ENCODE results near the gene IL4R. TPM values are rescaled to one million over a fixed set of nuclear protein-coding genes. Genes with fewer than 3 reads are reported as not detected.

Gene IL4R
- total and polyA plus RNA-seq, 7 donors, result 2.1 to 9.6 (median 6.5) TPM

GRCh38 chr16:27335349-27336053 is 21.7 kb downstream of the IL4R start:
- Histone ChIP-seq H3K4me1 (peaks cover 1% of the 10 kb centered on the region), H3K27ac (no peak overlapping the region), H3K36me3 (ENCODE audit: insufficient read depth in 1 of 2, low read depth in 1 of 2) (peaks cover 0 to 15% of the 10 kb centered on the region in 2 donors), H3K4me3 (no peak overlapping the region), H3K27me3 (ENCODE audit: insufficient read depth in 3 of 3, low read length in 2 of 3) (no peaks in the 10 kb centered on the region), H3K9me3 (no peaks in the 10 kb centered on the region)
- ATAC-seq (no peak), DNase-seq (no peak)
- WGBS, 3 donors, result 83 to 89% (median 84%) methylated on average over 7 of the region's 7 CpGs
- intact Hi-C loops (cut with DNase I), result no loop called here
- TF ChIP-seq CTCF (IDR thresholded peaks at IDR 0.05), result no peak

GRCh38 chr16:27337024-27337423 is 23.2 kb downstream of the IL4R start:
- no peak for TF ChIP-seq CTCF (IDR thresholded peaks at IDR 0.05)
- Histone ChIP-seq H3K27me3 (ENCODE audit: insufficient read depth in 3 of 3, low read length in 2 of 3) (no peaks in the 10 kb centered on the region), H3K27ac (no peak overlapping the region), H3K36me3 (ENCODE audit: insufficient read depth in 1 of 2, low read depth in 1 of 2) (peaks cover 0 to 19% of the 10 kb centered on the region in 2 donors), H3K4me1 (no peaks in the 10 kb centered on the region), H3K4me3 (no peak overlapping the region), H3K9me3 (no peaks in the 10 kb centered on the region)
- ATAC-seq (no peak), DNase-seq (no peak)
- intact Hi-C loops (cut with DNase I), result no loop called here
- 91 to 96% (median 94%) methylated on average over 6 of the region's 6 CpGs for WGBS, 3 donors

- Histone ChIP-seq H3K36me3 (ENCODE audit: insufficient read depth in 1 of 2, low read depth in 1 of 2) (peaks cover 0 to 27% of the 10 kb centered on the region in 2 donors), H3K4me1 (no peaks in the 10 kb centered on the region), H3K27me3 (ENCODE audit: insufficient read depth in 3 of 3, low read length in 2 of 3) (no peaks in the 10 kb centered on the region), H3K9me3 (no peaks in the 10 kb centered on the region), H3K27ac (no peak overlapping the region), H3K4me3 (no peak overlapping the region)
- WGBS, 3 donors, result 96 to 97% (median 96%) methylated on average over 4 of the region's 4 CpGs
- TF ChIP-seq CTCF (IDR thresholded peaks at IDR 0.05), result no peak
- no peak for DNase-seq
- intact Hi-C loops (cut with DNase I), result no loop called here
- no peak for ATAC-seq
Measured at GRCh38 chr16:27339180-27339579, 25.4 kb downstream of the IL4R start.

- Histone ChIP-seq H3K4me3 (no peak overlapping the region), H3K9me3 (no peaks in the 10 kb centered on the region), H3K4me1 (no peaks in the 10 kb centered on the region), H3K27ac (no peak overlapping the region), H3K36me3 (ENCODE audit: insufficient read depth in 1 of 2, low read depth in 1 of 2) (peaks cover 0 to 35% of the 10 kb centered on the region in 2 donors), H3K27me3 (ENCODE audit: insufficient read depth in 3 of 3, low read length in 2 of 3) (no peaks in the 10 kb centered on the region)
- TF ChIP-seq CTCF (IDR thresholded peaks at IDR 0.05), result no peak
- intact Hi-C loops (cut with DNase I), result no loop called here
- WGBS, 3 donors, result 82 to 86% (median 85%) methylated on average over 6 of the region's 6 CpGs
- ATAC-seq (no peak), DNase-seq (no peak)
Measured at GRCh38 chr16:27340654-27341053, 26.9 kb downstream of the IL4R start.

GRCh38 chr16:27341549-27341948 is 27.8 kb downstream of the IL4R start:
- no peak for ATAC-seq
- Histone ChIP-seq H3K4me1 (no peaks in the 10 kb centered on the region), H3K36me3 (ENCODE audit: insufficient read depth in 1 of 2, low read depth in 1 of 2) (peaks cover 0 to 37% of the 10 kb centered on the region in 2 donors), H3K27ac (no peak overlapping the region), H3K9me3 (no peaks in the 10 kb centered on the region), H3K4me3 (no peak overlapping the region), H3K27me3 (ENCODE audit: insufficient read depth in 3 of 3, low read length in 2 of 3) (no peaks in the 10 kb centered on the region)
- intact Hi-C loops (cut with DNase I), result no loop called here
- no peak for DNase-seq
- no peak for TF ChIP-seq CTCF (IDR thresholded peaks at IDR 0.05)
- 89 to 93% (median 90%) methylated on average over 9 of the region's 9 CpGs for WGBS, 3 donors

Measured in psoas muscle (tissue), 8 donors.